PFSK-1 (cell line): ENCODE measurements around the gene GOLGA6L10. TPM values are rescaled to one million over a fixed set of nuclear protein-coding genes. Genes with fewer than 3 reads are reported as not detected.
"Not testable (repeated sequence)": the region's sequence is repeated elsewhere in the genome, so short reads cannot be mapped to it uniquely, and the experiment has no call there.

ENCODE experiments used
- FOXP2 ChIP-seq: optimal IDR thresholded peaks from 2 replicates; pipeline ENCODE3; 2011; ENCODE audit warnings: borderline replicate concordance, control low read depth, inconsistent platforms; ENCODE audit not compliant: insufficient read depth; ENCODE audit errors: extremely low read length, extremely low read depth
- POLR2AphosphoS5 ChIP-seq: IDR thresholded peaks from 2 replicates; pipeline ENCODE4 v1.6.1; 2012; ENCODE audit warnings: low read depth, mild to moderate bottlenecking, control low read depth, low read length, moderate library complexity
- SIN3A ChIP-seq: IDR thresholded peaks from 2 replicates; pipeline ENCODE4 v1.6.1; 2012; ENCODE audit warnings: mild to moderate bottlenecking, low read length, moderate library complexity, borderline replicate concordance; ENCODE audit not compliant: insufficient read depth
- TAF1 ChIP-seq: IDR thresholded peaks from 2 replicates; pipeline ENCODE4 v1.6.1; 2012; ENCODE audit warnings: low read length, control low read depth, borderline replicate concordance; ENCODE audit not compliant: insufficient read depth
- polyA plus RNA-seq: library from polyadenylated mRNA; unstranded; fragments of >200 nt; gene quantifications from one replicate; pipeline ENCODE4 v1.2.1, GENCODE V29; 2012; ENCODE audit warnings: low read depth, missing spikeins; ENCODE audit not compliant: insufficient read length
- TF ChIP-seq, protein P1 (sequence below), 2 experiments: IDR thresholded peaks; 2 replicates each; pipeline versions ENCODE4 v1.6.1 to v1.8.0; 2011 to 2012; ENCODE audit warnings: low read depth in 2 of 2, low read length in 2 of 2, control low read depth in 1 of 2, inconsistent platforms in 1 of 2, mild to moderate bottlenecking in 1 of 2, moderate library complexity in 1 of 2; ENCODE audit not compliant: insufficient read depth in 1 of 2

The GOLGA6L10 gene, protein sequence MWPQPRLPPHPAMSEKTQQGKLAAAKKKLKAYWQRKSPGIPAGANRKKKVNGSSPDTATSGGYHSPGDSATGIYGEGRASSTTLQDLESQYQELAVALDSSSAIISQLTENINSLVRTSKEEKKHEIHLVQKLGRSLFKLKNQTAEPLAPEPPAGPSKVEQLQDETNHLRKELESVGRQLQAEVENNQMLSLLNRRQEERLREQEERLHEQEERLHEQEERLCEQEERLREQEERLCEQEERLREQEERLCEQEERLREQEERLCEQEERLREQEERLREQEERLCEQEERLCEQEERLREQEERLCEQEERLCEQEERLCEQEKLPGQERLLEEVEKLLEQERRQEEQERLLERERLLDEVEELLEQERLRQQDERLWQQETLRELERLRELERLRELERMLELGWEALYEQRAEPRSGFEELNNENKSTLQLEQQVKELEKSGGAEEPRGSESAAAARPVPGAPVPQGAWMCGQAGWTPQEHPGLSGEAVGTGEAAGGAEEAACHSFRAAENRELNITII
- polyA plus RNA-seq = 2.6 TPM

DNA sequence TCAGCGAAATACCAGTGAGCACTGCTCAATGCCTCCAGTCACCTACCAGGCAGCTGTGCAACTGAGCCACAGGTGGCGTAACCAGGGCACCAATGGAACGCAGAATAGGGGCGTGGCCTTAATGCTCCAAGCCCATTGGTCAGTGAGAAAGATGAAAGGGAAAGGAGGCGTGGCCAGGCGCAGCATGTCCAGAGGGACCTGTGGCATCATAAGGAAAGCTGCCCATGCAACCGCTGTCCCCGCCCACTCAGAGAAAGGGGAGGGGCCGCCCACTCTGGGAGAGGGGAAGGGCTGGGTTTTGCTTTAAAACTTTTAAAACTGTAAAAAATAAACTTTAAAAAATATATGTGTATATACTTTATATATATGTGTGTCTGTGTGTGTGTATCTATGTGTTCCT lies at the start of gene GOLGA6L10:
Gene GOLGA6L10 (minus strand): TSS at position 101 of the 400 bp plus-strand sequence. CDS start 100 bp downstream, at position 1.
- not testable (repeated sequence) for TF ChIP-seq POLR2AphosphoS5, SIN3A, FOXP2

DNA sequence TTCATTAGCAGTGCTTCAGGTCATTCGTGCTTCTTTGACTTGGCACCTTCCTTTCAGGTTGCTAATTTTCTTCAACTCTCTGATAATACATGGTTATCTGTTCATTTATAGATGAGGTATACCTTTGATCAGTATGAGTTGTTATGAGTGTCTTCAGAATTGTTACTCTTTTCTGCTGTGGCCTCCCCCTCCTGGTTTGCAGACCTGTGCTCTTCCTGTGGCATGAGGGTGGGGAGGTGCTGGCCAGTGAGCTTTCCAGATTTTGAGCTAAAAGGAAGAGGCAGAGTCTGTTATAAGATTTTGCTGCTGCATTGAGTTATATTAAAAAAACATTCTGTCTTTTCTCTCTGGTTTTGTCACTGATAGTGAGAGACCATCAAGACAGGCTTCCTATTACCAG lies 49.5 kb upstream of the GOLGA6L10 start:
- no peak for TF ChIP-seq FOXP2
- TF ChIP-seq POLR2AphosphoS5 = no peak
- TF ChIP-seq, protein P1, sequence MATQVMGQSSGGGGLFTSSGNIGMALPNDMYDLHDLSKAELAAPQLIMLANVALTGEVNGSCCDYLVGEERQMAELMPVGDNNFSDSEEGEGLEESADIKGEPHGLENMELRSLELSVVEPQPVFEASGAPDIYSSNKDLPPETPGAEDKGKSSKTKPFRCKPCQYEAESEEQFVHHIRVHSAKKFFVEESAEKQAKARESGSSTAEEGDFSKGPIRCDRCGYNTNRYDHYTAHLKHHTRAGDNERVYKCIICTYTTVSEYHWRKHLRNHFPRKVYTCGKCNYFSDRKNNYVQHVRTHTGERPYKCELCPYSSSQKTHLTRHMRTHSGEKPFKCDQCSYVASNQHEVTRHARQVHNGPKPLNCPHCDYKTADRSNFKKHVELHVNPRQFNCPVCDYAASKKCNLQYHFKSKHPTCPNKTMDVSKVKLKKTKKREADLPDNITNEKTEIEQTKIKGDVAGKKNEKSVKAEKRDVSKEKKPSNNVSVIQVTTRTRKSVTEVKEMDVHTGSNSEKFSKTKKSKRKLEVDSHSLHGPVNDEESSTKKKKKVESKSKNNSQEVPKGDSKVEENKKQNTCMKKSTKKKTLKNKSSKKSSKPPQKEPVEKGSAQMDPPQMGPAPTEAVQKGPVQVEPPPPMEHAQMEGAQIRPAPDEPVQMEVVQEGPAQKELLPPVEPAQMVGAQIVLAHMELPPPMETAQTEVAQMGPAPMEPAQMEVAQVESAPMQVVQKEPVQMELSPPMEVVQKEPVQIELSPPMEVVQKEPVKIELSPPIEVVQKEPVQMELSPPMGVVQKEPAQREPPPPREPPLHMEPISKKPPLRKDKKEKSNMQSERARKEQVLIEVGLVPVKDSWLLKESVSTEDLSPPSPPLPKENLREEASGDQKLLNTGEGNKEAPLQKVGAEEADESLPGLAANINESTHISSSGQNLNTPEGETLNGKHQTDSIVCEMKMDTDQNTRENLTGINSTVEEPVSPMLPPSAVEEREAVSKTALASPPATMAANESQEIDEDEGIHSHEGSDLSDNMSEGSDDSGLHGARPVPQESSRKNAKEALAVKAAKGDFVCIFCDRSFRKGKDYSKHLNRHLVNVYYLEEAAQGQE (IDR thresholded peaks at IDR 0.05; ENCODE audit: insufficient read depth in 1 of 2, low read depth in 2 of 2, low read length in 2 of 2) = no peak
- TF ChIP-seq TAF1 = no peak
- TF ChIP-seq SIN3A = no peak

DNA sequence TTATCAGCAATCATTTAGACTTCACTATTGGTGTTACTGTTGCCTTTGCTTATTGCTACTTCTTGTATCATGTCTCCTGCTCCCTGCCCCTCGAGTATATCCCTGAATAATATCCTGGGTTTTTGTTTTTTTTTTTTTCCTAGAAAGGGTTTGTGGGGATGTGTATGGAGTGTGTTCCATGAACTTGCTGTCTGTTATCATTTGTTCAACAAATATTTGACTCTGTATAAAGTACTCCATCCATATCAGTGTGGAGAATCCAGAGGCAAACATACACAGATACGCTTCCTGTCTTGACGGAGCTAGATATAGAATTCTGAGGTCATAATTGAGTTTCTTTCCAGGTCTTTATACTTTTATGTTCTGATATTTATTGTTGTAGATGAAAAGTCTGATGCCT lies 48.5 kb upstream of the GOLGA6L10 start:
- TF ChIP-seq TAF1 = no peak
- TF ChIP-seq FOXP2 = no peak
- TF ChIP-seq, protein P1 (IDR thresholded peaks at IDR 0.05; ENCODE audit: insufficient read depth in 1 of 2, low read depth in 2 of 2, low read length in 2 of 2) = no peak
- TF ChIP-seq SIN3A = no peak

DNA sequence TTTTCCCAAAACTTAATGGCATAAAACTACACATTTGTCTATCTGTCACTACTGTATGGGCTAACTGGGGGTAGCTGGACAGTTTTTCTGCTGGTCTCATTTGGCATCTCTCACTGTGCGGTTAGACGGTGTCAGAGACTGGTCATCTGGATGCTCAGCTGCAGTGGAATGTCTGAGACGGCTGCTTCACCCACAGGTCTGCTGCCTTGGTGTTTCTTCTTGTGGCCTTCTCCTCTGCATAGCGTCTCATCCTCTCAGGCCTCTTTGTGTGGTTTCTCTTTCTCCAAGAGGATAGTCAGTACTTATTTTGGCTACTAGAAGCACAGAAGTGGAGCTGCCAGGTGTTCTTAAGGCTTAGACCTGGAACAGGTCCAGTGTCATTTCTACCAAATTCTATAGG lies 44.4 kb upstream of the GOLGA6L10 start:
- TF ChIP-seq TAF1 (no peak), POLR2AphosphoS5 (no peak), SIN3A (no peak), FOXP2 (no peak)
- TF ChIP-seq, protein P1 (IDR thresholded peaks at IDR 0.05; ENCODE audit: insufficient read depth in 1 of 2, low read depth in 2 of 2, low read length in 2 of 2) = no peak

DNA sequence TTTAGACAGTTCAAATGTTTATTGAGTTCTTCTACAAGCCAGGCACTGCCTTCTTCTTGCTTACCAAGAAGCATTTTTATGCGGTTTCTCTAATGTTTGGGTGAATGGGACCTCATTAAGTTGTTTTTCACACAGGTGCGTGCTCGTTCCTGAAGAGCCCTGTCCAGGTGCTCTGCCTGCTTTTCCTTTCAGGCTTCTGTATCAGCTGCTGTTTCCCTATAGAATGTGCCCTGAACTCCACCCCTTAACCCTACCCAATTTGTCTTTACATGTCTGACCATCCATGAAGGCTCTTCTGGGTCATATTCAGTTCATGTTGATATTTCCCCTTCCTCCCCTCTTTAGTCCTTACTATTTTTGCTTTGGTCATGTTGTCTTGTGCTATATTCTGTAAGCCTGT lies 22.4 kb upstream of the GOLGA6L10 start:
- no peak for TF ChIP-seq SIN3A
- TF ChIP-seq TAF1 = no peak
- TF ChIP-seq POLR2AphosphoS5 = no peak
- TF ChIP-seq, protein P1 (IDR thresholded peaks at IDR 0.05; ENCODE audit: insufficient read depth in 1 of 2, low read depth in 2 of 2, low read length in 2 of 2) = no peak
- no peak for TF ChIP-seq FOXP2
